ENCODE data around the gene ULBP3. TPM values are rescaled to one million over a fixed set of nuclear protein-coding genes. Genes with fewer than 3 reads are reported as not detected.

Gene ULBP3
- total and polyA plus RNA-seq, 2 donors (not counting 1 experiment from before 2014, with no cell fraction given) = 0.10 to 0.69 TPM

DNA sequence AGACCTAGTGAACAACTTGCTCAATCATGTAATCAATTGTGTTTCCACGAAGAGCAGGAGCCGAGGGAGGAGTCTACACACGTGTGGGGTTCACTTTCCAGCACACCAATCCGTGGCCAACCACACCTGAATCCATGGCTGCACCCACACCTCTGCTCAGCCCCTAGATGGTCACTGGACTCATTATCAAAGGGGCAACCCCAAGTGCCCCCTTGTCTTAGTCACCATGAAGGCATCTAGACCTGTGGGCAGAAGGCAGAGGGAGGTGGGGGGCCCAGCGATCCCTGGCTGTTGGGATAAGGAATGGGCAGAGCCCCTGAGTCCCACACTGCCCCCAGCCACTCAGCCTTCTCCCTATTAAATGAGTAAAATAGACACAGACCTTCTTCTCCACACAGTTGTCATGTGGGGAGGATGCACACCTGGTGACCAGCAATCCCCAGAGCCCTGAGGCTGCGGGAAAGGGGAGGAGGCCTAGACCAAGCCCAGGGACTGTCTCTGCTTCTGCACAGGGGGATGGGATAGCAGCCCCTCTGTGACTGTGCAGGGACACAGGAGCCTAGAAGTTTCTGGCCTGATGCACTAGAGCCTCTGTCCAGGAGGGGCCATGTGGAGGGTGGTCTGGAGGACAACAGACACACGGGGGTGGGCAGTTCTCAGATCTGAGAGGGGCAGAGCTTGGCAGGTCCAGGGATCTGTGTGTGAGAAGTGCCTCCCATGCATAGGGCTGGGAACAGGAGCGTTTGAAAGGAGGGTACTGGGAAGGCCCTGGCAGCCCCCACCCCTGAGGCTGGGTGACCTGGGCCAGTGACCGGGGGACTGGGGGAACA, 41.7 kb downstream of the ULBP3 start:
- H3K27me3 ChIP-seq (replicated peaks in 1 of 4; ENCODE audit: control extremely low read depth in 1 of 4, control insufficient read depth in 3 of 4, insufficient read depth in 4 of 4, low read length in 3 of 4) = peaks cover 0 to 46% (median 33%) of the 10 kb centered on the region in 4 experiments
- peaks cover 32 to 35% of the 10 kb centered on the region in 2 donors for H3K4me1 ChIP-seq (ENCODE audit: control insufficient read depth in 2 of 2, insufficient read depth in 2 of 2, low read length in 2 of 2)
- DNase-seq (no peak), ATAC-seq (ENCODE audit: low read depth) (no peak)
- H3K9me3 ChIP-seq (ENCODE audit: control extremely low read depth in 1 of 3, control insufficient read depth in 2 of 3, insufficient read depth in 1 of 3, low read length in 2 of 3) = peaks cover 0 to 11% (median 0%) of the 10 kb centered on the region in 3 donors
- no peak for TF ChIP-seq EZH2 (IDR thresholded peaks at IDR 0.05; ENCODE audit: borderline replicate concordance, insufficient read depth, low read depth, low read length, poor library complexity, severe bottlenecking)
- TF ChIP-seq, protein P1, sequence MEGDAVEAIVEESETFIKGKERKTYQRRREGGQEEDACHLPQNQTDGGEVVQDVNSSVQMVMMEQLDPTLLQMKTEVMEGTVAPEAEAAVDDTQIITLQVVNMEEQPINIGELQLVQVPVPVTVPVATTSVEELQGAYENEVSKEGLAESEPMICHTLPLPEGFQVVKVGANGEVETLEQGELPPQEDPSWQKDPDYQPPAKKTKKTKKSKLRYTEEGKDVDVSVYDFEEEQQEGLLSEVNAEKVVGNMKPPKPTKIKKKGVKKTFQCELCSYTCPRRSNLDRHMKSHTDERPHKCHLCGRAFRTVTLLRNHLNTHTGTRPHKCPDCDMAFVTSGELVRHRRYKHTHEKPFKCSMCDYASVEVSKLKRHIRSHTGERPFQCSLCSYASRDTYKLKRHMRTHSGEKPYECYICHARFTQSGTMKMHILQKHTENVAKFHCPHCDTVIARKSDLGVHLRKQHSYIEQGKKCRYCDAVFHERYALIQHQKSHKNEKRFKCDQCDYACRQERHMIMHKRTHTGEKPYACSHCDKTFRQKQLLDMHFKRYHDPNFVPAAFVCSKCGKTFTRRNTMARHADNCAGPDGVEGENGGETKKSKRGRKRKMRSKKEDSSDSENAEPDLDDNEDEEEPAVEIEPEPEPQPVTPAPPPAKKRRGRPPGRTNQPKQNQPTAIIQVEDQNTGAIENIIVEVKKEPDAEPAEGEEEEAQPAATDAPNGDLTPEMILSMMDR (IDR thresholded peaks at IDR 0.05) = no peak
- H3K36me3 ChIP-seq (replicated peaks in 1 of 2; ENCODE audit: control extremely low read depth in 1 of 2, control insufficient read depth in 1 of 2, extremely low read depth in 1 of 2, insufficient read depth in 2 of 2, low read length in 1 of 2) = no peaks in the 10 kb centered on the region
- no peak overlapping the region for H3K27ac Mint-ChIP-seq
- no peak overlapping the region for H3K9ac ChIP-seq (ENCODE audit: low read length)
- WGBS (ENCODE audit: insufficient coverage) = 85% methylated on average over 6 of the region's 9 CpGs
- intact Hi-C loops (cut with micrococcal nuclease) = no loop called here
- H3K27ac ChIP-seq (ENCODE audit: low read length in 2 of 2) = no peak overlapping the region
- H3K4me2 ChIP-seq (replicated peaks; ENCODE audit: low read depth, low read length, poor library complexity, severe bottlenecking) = no peak overlapping the region
- peaks cover 37% of the 10 kb centered on the region for H3K4me1 Mint-ChIP-seq
- no peaks in the 10 kb centered on the region for H3K9me3 Mint-ChIP-seq (ENCODE audit: insufficient read depth)
- H3K79me2 ChIP-seq (ENCODE audit: control insufficient read depth, insufficient read depth, low read length) = no peaks in the 10 kb centered on the region
- CTCF ChIA-PET = no interaction called here
- no peak overlapping the region for H2AFZ ChIP-seq (ENCODE audit: insufficient read depth, low read depth, low read length, poor library complexity, severe bottlenecking)
- POLR2A ChIA-PET = no interaction called here
- peaks cover 36% of the 10 kb centered on the region for H3K27me3 Mint-ChIP-seq
- no peak overlapping the region for H3K4me3 Mint-ChIP-seq
- H4K20me1 ChIP-seq (ENCODE audit: control insufficient read depth, insufficient read depth, low read length, poor library complexity, severe bottlenecking) = no peaks in the 10 kb centered on the region
- H3K4me3 ChIP-seq (ENCODE audit: control extremely low read depth in 1 of 5, extremely low read depth in 1 of 5, insufficient read depth in 1 of 5, low read depth in 2 of 5, low read length in 4 of 5) = no peak overlapping the region
